Measurements from ENCODE around the gene WDR43.
A peak's percentile ranks its signal among the peaks of the same experiment; 100 is the strongest.

WDR43 gene, protein sequence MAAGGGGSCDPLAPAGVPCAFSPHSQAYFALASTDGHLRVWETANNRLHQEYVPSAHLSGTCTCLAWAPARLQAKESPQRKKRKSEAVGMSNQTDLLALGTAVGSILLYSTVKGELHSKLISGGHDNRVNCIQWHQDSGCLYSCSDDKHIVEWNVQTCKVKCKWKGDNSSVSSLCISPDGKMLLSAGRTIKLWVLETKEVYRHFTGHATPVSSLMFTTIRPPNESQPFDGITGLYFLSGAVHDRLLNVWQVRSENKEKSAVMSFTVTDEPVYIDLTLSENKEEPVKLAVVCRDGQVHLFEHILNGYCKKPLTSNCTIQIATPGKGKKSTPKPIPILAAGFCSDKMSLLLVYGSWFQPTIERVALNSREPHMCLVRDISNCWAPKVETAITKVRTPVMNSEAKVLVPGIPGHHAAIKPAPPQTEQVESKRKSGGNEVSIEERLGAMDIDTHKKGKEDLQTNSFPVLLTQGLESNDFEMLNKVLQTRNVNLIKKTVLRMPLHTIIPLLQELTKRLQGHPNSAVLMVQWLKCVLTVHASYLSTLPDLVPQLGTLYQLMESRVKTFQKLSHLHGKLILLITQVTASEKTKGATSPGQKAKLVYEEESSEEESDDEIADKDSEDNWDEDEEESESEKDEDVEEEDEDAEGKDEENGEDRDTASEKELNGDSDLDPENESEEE

DNA sequence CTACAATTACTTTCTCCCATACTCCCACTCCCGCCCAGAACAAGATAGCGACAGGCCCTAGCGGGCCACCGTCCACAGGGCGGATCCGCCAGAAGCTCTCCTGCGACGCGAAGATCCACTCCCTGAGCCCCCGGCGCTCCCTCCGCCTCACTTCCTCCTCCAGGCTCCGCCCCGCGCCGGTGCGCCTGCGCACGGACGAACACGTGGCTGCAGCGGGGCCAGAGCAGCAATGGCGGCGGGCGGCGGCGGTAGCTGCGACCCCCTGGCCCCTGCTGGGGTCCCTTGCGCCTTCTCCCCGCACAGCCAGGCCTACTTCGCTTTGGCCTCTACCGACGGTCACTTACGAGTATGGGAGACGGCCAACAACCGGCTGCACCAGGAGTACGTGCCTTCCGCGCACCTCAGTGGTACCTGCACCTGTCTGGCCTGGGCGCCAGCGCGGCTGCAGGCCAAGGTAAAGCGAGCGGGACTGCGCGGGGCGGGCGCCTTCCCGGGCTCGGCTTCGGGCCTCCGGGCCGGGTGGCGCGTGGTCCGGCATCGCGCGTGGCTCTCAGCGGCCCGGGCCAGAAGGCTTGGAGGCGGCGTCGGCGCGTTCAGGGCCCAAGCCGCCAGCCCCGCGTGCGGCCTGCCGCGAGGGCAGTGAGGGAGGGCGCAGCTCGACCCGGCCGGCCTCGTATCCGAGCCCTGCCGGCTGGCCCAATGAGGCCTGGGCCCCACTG, at the start of gene WDR43:
Gene WDR43, plus strand, starts transcription at position 198 of the 719 bp plus-strand sequence. Its CDS starts 32 bp downstream, at position 230.
- DNase-seq: peak; percentile 95

DNA sequence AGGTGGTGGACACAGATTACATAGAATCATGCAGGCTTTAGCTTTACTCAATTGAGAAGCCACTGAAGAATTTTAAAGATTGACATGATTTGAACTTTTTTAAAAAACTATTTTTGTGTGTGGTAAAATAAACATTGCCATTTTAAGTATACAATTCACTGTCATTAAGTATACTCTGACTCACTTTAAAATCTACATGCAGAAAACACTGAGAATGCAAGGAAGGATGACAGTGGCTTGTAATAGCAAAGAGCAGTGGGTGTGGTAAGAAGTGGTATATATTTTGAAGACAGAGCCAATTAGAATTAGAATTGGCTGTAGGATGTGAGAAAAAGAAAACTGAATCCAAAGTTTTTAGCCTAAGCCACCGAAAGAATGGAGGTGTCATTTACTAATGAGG, 39.3 kb upstream of the WDR43 start:
- no peak for DNase-seq

DNA sequence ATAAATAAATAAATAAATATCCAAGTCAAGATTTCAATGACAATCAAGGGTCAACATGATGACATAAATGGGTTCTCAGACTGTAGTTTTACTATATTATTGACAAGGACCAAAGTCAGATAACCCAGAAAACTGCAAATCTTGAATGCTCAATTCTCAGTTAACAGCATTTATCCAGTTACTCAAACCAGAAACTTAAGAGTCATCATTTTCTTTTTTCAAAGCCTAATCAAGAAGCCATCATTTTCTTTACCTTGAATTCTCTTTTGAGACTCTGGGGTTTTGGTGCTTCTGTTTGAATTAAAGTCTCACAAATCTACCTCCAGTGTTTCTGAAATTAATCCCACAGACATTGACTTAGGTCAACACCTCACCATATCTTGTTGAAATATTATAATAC, 38.5 kb upstream of the WDR43 start:
- DNase-seq: no peak

DNA sequence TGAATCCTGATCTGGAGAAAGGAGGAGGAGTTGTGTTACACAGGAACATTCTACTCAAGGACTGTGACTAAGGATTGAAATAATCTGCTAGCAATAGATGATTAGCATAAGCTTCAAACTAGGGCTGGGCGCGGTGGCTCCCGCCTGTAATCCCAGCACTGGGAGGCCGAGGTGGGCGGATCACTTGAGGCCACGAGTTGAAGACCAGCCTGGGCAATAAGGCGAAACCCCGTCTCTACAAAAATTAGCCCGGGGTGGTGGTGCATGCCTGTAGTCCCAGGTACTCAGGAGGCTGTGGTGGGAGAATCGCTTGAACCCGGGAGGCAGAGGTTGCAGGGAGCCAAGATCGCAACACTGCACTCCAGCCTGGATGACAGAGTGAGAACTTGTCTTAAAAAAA, 25.9 kb upstream of the WDR43 start:
- DNase-seq: no peak

DNA sequence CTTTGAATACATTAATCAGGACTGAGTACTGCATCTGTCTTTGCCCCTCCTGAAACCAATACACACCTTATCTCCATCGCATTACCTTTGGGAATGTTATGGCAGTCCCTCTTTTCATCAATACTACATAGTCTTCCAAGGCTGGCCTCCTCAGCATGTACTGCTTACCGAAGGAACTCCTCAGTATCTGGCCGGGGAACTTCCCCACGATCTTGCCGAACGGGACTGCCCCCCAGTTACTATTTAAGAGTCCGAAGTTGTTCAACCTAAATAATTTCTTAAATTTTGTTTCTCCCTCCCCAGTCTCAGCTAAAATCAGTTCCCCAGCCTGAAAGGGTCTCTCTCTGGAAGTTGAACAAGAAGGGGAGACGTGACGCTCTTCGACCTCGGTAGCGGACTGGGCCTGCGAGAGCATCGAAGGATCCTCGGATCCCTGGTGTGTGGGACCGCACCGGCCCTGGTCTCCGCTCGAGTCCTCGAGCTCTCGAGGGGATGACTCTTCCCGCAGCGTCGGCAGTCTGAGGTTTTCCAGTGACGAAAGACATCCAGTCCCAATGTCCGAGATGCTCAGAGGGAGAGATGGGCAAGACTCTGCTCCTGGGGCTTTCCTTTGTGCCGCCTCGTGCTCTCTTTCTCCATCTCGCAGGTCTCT, 24.8 kb upstream of the WDR43 start:
- DNase-seq: no peak

DNA sequence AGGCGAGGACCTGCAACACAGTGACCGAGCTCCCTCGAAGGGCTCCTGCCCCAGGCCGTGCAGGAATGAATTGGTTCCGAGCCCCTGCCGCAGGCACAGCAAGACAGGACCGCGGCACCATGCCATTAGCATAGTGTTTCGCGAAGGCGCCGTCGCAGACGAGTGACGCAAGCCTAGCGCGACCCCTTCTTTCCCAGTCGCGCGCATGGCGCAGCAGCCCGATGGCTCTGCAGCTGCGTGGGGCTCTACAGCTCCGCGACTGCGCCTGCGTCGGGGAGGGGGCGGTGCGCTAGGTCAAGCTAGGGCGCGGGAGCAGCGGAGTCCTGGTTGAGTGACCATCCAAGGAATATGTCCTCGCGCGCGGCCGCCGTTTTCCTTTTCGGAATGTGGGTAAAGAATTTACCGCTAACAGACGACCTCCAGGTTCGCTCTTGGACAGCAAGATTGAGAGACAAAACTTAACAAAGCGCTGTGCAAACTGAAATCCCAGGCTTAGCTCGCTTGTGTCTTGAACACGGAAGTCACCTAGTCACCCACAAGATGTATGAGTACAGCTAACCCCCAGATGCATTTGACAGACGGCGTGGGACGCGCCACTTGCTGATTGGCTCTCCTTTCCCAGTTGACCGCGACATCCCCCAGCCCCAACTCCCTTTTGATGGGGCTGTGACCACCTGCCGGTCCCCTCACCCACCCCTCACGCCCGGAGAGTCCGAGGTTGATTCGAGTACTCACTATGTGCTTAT, 24.1 kb upstream of the WDR43 start, which contains the start of gene TRMT61B:
Gene TRMT61B, minus strand, starts transcription at position 164 of the 746 bp plus-strand sequence. Its CDS starts 32 bp downstream, at position 132.
- DNase-seq: peak; percentile 78

DNA sequence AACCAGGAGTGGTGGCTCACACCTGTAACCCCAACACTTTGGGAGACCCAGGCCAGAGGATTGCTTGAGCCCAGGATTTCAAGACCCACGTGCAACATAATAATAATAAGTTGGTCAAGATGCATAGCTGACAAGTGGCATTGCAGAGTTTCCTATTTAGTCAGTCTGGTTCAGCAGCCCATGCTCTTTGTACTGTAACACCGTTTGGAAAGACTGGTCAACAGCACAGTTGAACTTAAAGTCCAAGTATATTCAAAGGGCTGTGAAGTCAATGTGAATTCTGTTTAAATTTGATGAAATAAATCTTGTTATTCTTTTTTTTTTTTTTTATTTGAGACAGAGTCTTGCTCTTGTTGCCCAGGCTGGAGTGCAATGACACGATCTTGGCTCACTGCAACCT, 22.8 kb upstream of the WDR43 start:
- no peak for DNase-seq

DNA sequence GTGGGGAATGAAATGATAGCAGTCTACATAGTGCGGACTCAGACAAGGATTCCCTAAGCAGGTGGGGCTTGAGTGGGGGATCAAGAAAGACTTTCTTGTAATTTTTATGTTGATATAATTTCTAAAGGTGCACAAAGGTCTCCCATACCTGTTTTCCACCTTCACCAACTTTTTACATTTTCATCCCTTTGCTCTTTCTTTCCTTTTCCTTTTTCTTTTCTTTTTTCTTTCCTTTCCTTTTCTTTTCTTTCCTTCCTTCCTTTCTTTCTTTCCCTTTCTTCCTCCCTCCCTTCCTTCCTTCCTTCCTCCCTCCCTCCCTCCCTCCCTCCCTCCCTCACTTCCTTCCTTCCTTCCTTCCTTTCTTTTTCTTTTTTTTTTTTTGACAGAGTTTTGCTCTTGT, 14.3 kb upstream of the WDR43 start:
- no peak for DNase-seq

DNA sequence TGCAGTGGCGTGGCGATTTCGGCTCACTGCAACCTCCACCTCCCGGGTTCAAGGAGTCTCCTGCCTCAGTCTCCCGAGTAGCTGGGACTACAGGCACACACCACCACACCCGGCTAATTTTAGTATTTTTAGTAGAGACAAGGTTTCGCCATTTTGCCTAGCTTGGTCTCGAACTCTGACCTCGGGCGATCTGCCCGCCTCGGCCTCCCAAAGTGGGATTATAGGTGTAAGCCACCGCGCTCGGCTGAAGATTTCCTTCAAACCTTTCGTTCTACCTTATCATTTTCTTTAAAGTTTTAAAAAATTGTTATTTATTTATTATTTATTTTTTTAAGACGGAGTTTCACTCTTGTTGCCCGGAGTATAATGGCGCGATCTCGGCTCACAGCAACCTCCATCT, 979 bp upstream of the WDR43 start:
- no peak for DNase-seq

DNA sequence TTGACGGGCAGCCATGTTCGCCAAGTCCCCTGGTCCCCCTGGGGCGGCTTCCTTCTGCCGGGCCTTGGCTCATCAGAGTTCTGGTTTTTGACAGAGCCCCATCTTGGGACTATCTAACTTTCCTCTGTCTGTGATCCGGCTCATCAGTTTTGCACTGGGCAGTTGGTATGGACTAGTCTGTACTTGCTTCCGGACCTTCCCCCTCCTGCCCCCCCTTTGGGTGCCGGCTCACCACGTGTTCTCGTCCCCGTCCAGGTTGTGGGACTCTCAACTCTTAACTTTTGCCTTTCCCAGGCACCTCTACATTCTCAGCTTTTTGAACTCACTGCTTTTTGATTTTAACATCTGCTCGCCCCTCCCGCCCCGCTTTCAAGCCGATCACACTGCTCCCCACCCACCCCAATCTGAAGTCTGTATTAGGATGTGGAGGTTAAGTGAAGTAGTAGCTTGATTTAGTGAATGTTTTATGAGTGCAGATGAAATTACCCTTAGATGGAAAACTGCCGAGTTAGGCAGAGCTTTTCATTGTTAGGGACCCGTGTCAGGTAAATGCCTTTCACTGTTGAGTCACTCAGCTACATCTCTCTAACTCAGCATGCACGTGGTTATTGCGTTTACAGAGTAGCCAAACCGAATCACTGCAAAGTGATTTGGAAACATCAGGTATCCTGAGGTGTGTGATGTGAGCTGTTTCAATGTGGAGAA, 874 bp downstream of the WDR43 start:
- DNase-seq: no peak

DNA sequence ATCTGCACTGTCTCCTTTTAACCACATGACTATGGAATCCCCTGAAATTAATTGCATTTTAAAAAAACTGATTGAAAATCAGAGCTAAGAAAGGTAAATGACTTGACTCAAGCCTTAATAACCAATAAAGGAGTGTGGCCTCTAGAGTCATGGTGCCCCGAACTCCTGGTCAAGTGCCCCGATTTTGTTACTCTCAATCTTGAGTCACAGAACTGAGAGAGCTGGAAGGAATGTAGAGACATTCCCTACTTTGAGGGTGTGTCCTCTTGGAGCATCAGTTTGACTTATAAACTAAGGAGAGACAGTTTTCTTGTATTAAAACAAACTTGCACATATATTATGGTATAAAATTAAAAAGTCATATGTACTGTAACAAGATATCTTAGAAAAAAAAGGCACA, 2.4 kb downstream of the WDR43 start:
- DNase-seq: no peak

DNA sequence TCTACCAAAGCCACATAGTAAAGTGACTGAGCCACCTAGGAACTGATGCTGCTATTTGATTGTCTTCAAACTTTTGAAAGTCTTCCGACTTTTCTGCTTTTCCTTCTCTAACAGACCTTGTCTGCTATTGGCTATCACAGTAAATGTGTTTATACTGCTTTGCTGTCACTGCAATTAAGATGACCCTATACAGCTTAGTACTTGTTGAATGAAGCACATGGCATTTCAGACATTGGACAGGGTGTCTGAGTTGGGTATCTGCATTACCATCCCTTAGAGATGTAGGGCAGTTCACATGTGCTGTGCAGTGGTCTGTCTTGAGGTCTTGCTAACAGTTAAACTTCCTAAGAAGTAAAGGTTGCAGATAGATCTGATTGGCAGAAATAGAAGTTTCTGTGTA, 3.6 kb downstream of the WDR43 start:
- no peak for DNase-seq

DNA sequence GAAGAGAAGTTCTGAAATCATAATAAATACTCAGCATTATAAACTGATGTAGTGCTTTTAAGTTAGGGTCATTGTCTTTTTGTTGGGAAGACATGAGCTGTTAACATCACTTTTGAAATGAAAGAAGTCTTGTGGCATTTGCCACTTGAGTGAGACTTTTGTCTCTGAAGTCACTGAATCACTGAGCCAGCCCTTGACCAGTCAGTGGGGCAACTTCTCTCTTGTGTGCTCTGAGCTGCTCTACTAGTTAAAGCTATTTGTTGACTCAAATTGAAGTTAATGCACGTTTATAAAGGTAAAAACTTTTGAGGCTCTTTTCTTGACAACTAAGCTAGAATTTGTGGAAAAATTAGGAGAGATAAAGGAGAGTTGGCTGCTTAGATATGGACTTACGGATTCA, 6.7 kb downstream of the WDR43 start:
- no peak for DNase-seq

DNA sequence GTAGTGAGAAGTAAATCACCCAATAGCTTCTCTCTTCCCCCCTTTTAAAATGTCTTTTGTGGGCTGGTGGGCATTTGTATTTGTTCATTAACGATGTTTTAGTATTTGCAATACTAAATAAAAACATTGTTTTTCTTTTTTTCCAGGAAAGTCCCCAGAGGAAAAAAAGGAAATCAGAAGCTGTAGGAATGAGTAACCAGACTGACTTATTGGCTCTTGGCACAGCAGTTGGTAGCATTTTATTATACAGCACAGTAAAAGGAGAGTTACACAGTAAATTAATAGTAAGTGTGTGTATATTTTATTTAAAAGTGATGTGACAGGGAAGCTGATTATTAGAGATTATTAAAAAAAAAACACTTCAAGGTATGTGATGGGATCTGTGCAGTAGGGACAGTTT, 7.4 kb downstream of the WDR43 start:
- no peak for DNase-seq

DNA sequence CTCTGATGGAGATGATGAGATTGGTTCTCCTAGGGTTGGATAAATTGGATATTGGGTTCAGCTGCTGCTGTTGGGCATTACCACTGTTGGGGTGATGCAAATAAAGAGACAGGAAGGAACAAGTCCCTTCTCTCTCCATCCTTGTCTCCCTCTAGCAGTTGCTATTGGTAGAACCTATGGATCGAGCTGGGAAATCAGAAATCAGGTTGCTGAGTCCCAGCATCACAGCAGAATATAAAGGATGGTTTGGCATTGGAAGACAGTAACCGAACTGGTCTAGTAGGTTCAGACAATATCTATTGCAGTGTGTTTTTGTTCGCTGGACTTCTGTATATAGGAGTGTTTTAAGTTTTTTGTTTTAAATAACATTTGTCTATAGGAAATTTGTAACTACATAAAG, 8.1 kb downstream of the WDR43 start:
- DNase-seq: no peak

DNA sequence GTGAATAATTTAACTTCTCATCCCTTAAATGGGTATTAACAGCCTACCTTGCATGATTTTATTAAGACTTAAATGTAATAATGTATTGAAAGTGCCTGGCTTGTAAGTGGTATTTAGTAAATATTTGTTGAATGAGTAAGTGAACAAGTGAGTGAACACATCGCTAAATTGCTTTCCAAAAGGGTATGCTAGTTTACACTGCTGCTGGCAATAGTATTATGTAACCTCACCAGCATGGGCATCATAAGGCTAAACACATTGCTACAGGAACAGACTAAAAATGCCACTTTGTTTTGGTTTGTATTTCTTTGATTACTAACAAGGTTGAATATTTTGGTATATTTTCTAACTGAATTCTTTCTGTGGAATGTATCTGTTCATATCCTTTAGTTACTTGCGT, 9.8 kb downstream of the WDR43 start:
- DNase-seq: no peak

DNA sequence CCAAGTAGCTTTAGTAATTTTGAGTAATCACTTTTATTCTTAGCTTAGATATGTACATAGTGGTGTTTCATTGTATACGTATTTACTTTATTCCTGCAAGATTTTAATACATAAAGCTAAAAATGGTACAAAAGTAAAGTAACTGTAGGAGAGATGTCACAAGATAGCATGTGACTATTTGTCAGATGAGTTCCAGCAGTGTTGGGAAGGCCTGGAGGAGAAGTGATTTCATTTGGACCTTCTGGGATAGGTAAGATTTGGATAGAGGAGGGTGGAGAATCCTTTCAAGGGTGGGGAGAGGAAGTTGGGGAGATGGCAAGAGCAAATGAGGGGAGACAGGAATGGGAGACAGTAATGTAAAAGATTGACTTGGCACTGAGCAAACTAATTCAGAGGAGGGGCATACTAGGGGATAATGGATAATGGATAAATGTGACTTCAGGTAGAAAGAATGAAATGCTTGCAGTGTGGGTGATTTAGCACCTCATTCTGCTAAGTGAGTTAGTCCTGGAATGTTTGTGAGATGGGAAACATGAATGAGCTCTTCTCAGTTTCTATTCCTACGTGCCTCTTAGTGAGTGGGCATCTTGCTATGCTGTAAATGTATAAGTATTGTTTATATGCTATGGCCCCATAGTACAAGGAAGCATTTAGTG, 10.5 kb downstream of the WDR43 start:
- no peak for DNase-seq

DNA sequence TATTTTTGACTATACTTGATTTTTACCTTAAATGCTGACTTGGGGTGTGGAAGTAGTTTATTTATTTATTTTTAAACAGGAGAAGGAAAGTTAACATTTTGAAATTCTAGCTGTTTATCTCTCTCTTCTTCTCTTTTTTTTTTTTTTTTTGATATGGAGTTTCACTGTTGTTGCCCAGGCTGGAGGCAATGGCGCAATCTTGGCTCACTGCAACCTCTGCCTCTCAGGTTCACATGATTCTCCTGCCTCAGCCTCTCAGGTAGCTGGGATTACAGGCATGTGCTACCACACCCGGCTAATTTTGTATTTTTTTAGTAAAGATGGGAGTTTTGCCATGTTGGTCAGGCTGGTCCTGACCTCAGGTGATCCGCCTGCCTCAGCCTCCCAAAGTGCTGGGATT, 11.1 kb downstream of the WDR43 start:
- DNase-seq: no peak

DNA sequence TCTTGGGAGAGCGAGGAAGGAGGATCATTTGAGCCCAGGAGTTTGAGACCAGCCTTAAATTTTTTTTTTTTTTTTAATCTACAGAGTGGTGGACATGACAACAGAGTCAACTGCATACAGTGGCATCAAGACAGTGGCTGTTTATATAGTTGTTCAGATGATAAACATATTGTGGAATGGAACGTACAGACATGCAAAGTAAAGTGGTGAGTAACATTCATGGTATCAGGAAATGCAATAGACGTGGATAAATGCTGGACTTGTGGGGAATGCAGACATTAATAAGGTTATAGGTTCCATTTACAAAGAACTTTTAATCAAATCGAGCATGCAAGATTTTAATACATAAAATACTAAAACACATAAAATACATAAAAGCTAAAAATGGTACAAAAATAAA, 11.9 kb downstream of the WDR43 start:
- no peak for DNase-seq

DNA sequence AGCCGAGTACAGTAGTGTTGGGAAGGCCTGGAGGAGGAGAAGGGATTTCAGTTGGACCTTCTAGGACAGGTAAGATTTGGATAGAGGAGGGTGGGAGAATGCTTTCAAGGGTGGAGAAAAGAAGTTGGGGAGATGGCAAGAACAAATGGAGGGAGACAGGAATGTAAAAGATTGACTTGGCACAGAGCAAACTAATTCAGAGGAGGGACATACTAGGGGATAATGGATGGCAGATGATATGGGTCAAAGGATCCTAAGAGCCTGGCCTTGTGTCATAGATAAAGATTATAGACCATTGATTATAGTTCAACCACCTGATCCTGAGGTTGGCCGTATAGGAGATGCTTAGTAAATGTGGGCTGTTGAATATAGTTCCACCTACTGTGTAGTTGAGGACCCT, 12.4 kb downstream of the WDR43 start:
- DNase-seq: no peak

DNA sequence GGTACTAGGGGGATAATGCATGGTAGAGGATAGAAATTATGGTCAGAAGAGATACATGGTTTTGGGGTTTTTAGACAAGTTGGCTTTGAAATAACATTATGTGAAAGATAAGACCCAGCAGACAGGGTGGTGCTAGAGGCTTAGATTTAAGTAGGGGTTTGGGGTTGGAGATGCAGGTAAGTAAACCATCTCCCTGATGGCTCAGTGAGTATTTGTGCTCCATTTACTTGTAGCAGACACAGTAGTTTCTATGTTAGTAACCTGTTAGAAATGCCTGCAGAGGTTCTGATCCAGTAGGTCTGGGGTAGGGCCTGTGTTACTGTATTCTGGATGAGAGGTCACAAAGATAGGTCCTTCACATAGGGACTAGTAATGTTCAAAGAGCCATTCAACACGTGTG, 13.7 kb downstream of the WDR43 start:
- no peak for DNase-seq
